ENCODE measurements around the gene C2orf76. TPM values are rescaled to one million over a fixed set of nuclear protein-coding genes. Genes with fewer than 3 reads are reported as not detected.

Gene C2orf76
- total RNA-seq, 1 experiment from 2014 or later: 18.6 TPM

GRCh38 chr2:119255760-119256581 lies 110.7 kb downstream of the C2orf76 start:
- no peak for DNase-seq (ENCODE audit: low spot score)
- in situ Hi-C loops (cut with HindIII; ENCODE audit: low sequenced_read_pairs): no loop called here

GRCh38 chr2:119254601-119255080 lies 112.0 kb downstream of the C2orf76 start:
- in situ Hi-C loops (cut with HindIII; ENCODE audit: low sequenced_read_pairs): no loop called here
- no peak for DNase-seq (ENCODE audit: low spot score)

DNA sequence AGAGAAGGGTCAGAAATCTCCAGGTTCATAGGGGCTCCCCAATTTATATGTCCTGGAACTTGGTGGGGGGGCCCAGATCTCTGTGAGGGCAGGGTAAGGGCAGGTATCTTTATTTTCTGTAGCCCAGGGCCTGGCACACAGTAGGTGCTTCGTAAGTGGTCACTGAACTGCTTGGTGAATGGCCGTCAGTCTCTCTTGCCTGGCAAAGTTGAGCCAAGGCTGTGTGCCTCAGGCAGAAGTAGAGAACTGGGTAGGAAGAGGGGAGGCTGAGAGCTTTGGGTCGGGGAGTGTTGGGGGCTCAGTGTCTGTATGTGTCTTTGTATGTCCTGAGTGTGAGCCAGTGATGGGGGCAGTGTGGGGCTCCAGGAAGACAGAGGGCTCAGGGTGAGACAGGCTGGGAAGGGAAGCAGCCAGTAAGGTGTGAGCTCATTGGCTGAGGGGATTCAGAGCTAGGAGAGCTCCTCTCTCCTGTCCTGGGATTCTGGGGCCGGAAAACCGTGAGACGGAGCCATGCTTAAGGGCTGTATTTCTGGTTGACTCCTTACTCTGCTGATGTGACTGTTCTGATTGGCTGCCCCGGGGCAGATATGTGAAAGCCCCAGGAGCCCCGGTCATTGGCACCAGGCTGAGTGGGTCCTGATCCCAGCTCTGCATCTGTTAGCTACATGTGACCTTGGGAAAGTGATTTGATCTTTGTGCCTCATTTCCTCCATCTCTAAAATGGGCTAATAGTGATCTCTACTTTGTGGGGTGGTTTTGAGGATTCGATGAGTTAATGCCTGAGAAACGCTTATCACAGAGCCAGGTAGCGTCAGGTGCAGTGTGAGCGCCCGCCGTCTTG lies 112.7 kb downstream of the C2orf76 start:
- in situ Hi-C loops (cut with HindIII; ENCODE audit: low sequenced_read_pairs): no loop called here
- DNase-seq (ENCODE audit: low spot score): no peak

- in situ Hi-C loops (cut with HindIII; ENCODE audit: low sequenced_read_pairs): no loop called here
- no peak for DNase-seq (ENCODE audit: low spot score)
Observed at GRCh38 chr2:119253114-119253702, 113.4 kb downstream of the C2orf76 start.

Other genes with a start within 250 kb of the C2orf76 start
- not detected in 2 replicates for gene C1QL2, start 208.1 kb downstream of the C2orf76 start, total RNA-seq (2014; rRNA removed; shearing (Covaris generic))
- 3.3 and 6.0 TPM in 2 replicates for gene STEAP3, start 143.0 kb downstream of the C2orf76 start, total RNA-seq (2014; rRNA removed; shearing (Covaris generic))
- 73.3 and 104 TPM in 2 replicates for gene DBI, start 143 bp upstream of the C2orf76 start, total RNA-seq (2014; rRNA removed; shearing (Covaris generic))
- 0.37 and 3.1 TPM in 2 replicates for gene TMEM37, start 65.0 kb upstream of the C2orf76 start, total RNA-seq (2014; rRNA removed; shearing (Covaris generic))
- not detected in 2 replicates for gene SCTR, start 157.6 kb upstream of the C2orf76 start, total RNA-seq (2014; rRNA removed; shearing (Covaris generic))
- 0.74 and 2.7 TPM in 2 replicates for gene CFAP221, start 177.6 kb upstream of the C2orf76 start, total RNA-seq (2014; rRNA removed; shearing (Covaris generic))